ENCODE results near the gene STAT4.

STAT4 gene

GRCh38 chr2:191174442-191174841 lies 23.6 kb upstream of the STAT4 start:
- no peak for DNase-seq

- no peak for DNase-seq
Measured at GRCh38 chr2:191173206-191173605, 22.4 kb upstream of the STAT4 start.

GRCh38 chr2:191171708-191172355 lies 21.0 kb upstream of the STAT4 start:
- DNase-seq: no peak

- DNase-seq: no peak
Measured at GRCh38 chr2:191171286-191171685, 20.5 kb upstream of the STAT4 start.

GRCh38 chr2:191170773-191171172 lies 20.0 kb upstream of the STAT4 start:
- DNase-seq: no peak

- DNase-seq: no peak
Measured at GRCh38 chr2:191170301-191170636, 19.5 kb upstream of the STAT4 start.

GRCh38 chr2:191169456-191170300 lies 18.9 kb upstream of the STAT4 start:
- no peak for DNase-seq

- no peak for DNase-seq
Measured at GRCh38 chr2:191167766-191168165, 17.0 kb upstream of the STAT4 start.

- DNase-seq: no peak
Measured at GRCh38 chr2:191166756-191167445, 16.1 kb upstream of the STAT4 start.

- no peak for DNase-seq
Measured at GRCh38 chr2:191166111-191166755, 15.4 kb upstream of the STAT4 start.

GRCh38 chr2:191165176-191165643 lies 14.4 kb upstream of the STAT4 start:
- peak; percentile 27 for DNase-seq

- no peak for DNase-seq
Measured at GRCh38 chr2:191158747-191159146, 8.0 kb upstream of the STAT4 start.

GRCh38 chr2:191158193-191158592 lies 7.4 kb upstream of the STAT4 start:
- no peak for DNase-seq

- DNase-seq: peak; percentile 45
Measured at GRCh38 chr2:191155608-191156071, 4.8 kb upstream of the STAT4 start.

- no peak for DNase-seq
Measured at GRCh38 chr2:191153716-191154115, 2.9 kb upstream of the STAT4 start.

GRCh38 chr2:191152482-191153240 lies 1.9 kb upstream of the STAT4 start:
- DNase-seq: peak; percentile 12

- DNase-seq: no peak
Measured at GRCh38 chr2:191151331-191151730, 537 bp upstream of the STAT4 start.

- no peak for DNase-seq
Measured at GRCh38 chr2:191150230-191150599, 579 bp downstream of the STAT4 start.

- DNase-seq: no peak
Measured at GRCh38 chr2:191149391-191149790, 1.4 kb downstream of the STAT4 start.

- peak; percentile 8 for DNase-seq
Measured at GRCh38 chr2:191148791-191149190, 2.0 kb downstream of the STAT4 start.

GRCh38 chr2:191148281-191148680 lies 2.5 kb downstream of the STAT4 start:
- DNase-seq: no peak

GRCh38 chr2:191145769-191146471 lies 4.9 kb downstream of the STAT4 start:
- no peak for DNase-seq
